Measurements from ENCODE around the gene JARID2. TPM values are rescaled to one million over a fixed set of nuclear protein-coding genes. Genes with fewer than 3 reads are reported as not detected.

JARID2 gene
- total RNA-seq, 1 donor from 2014 or later = 12.5 TPM

GRCh38 chr6:15480525-15480924 is 234.7 kb downstream of the JARID2 start:
- no peak overlapping the region for H3K27ac Mint-ChIP-seq (ENCODE audit: unreplicated experiment)
- H3K9me3 Mint-ChIP-seq (ENCODE audit: unreplicated experiment) = no peaks in the 10 kb centered on the region
- no peak for TF ChIP-seq CTCF (IDR thresholded peaks at IDR 0.05)
- peaks cover 5% of the 10 kb centered on the region for H3K36me3 Mint-ChIP-seq (ENCODE audit: unreplicated experiment)
- H3K4me1 Mint-ChIP-seq (ENCODE audit: unreplicated experiment) = peaks cover 27% of the 10 kb centered on the region
- no peak overlapping the region for H3K4me3 Mint-ChIP-seq (ENCODE audit: unreplicated experiment)
- no peak for DNase-seq (ENCODE audit: extremely low spot score, unreplicated experiment)
- no peaks in the 10 kb centered on the region for H3K27me3 Mint-ChIP-seq (ENCODE audit: unreplicated experiment)

GRCh38 chr6:15481390-15482291 is 235.8 kb downstream of the JARID2 start:
- no peaks in the 10 kb centered on the region for H3K9me3 Mint-ChIP-seq (ENCODE audit: unreplicated experiment)
- no peak for TF ChIP-seq CTCF (IDR thresholded peaks at IDR 0.05)
- peaks cover 18% of the 10 kb centered on the region for H3K4me1 Mint-ChIP-seq (ENCODE audit: unreplicated experiment)
- H3K27ac Mint-ChIP-seq (ENCODE audit: unreplicated experiment) = no peak overlapping the region
- H3K27me3 Mint-ChIP-seq (ENCODE audit: unreplicated experiment) = no peaks in the 10 kb centered on the region
- DNase-seq (ENCODE audit: extremely low spot score, unreplicated experiment) = no peak
- peaks cover 3% of the 10 kb centered on the region for H3K36me3 Mint-ChIP-seq (ENCODE audit: unreplicated experiment)
- no peak overlapping the region for H3K4me3 Mint-ChIP-seq (ENCODE audit: unreplicated experiment)

- DNase-seq (ENCODE audit: extremely low spot score, unreplicated experiment) = no peak
- no peaks in the 10 kb centered on the region for H3K9me3 Mint-ChIP-seq (ENCODE audit: unreplicated experiment)
- peaks cover 13% of the 10 kb centered on the region for H3K36me3 Mint-ChIP-seq (ENCODE audit: unreplicated experiment)
- H3K4me3 Mint-ChIP-seq (ENCODE audit: unreplicated experiment) = no peak overlapping the region
- H3K27me3 Mint-ChIP-seq (ENCODE audit: unreplicated experiment) = no peaks in the 10 kb centered on the region
- H3K4me1 Mint-ChIP-seq (ENCODE audit: unreplicated experiment) = peaks cover 5% of the 10 kb centered on the region
- no peak overlapping the region for H3K27ac Mint-ChIP-seq (ENCODE audit: unreplicated experiment)
- TF ChIP-seq CTCF (IDR thresholded peaks at IDR 0.05) = no peak
These were observed 237.2 kb downstream of the JARID2 start for GRCh38 chr6:15483060-15483459.

- H3K36me3 Mint-ChIP-seq (ENCODE audit: unreplicated experiment) = peaks cover 20% of the 10 kb centered on the region
- no peak overlapping the region for H3K27ac Mint-ChIP-seq (ENCODE audit: unreplicated experiment)
These were observed 238.3 kb downstream of the JARID2 start for GRCh38 chr6:15484140-15484539.

More at GRCh38 chr6:15484140-15484539, 238.3 kb downstream of the JARID2 start:
- no peaks in the 10 kb centered on the region for H3K27me3 Mint-ChIP-seq (ENCODE audit: unreplicated experiment)
- no peak for DNase-seq (ENCODE audit: extremely low spot score, unreplicated experiment)
- no peak overlapping the region for H3K4me3 Mint-ChIP-seq (ENCODE audit: unreplicated experiment)
- TF ChIP-seq CTCF (IDR thresholded peaks at IDR 0.05) = no peak
- peaks cover 4% of the 10 kb centered on the region for H3K4me1 Mint-ChIP-seq (ENCODE audit: unreplicated experiment)
- no peaks in the 10 kb centered on the region for H3K9me3 Mint-ChIP-seq (ENCODE audit: unreplicated experiment)

All from osteocyte (in vitro differentiated cells).